Activated CD4-positive, alpha-beta T cell treated with anti-CD3 and anti-CD28 coated beads, Interleukin-2, amount 50 U/mL, for 4 hours (primary cell): ENCODE results near the gene FOLR2.

Source experiments
- DNase-seq, 2 experiments: peaks; one replicate each; pipeline ENCODE4 v3.0.0-alpha.2; 2020

The FOLR2 gene

GRCh38 chr11:72230764-72231365 lies 14.3 kb downstream of the FOLR2 start:
- DNase-seq = no peak

- DNase-seq = no peak
Observed at GRCh38 chr11:72231396-72232259, 15.0 kb downstream of the FOLR2 start.

- DNase-seq = no peak
Observed at GRCh38 chr11:72232260-72233055, 15.9 kb downstream of the FOLR2 start.

- DNase-seq = no peak
Observed at GRCh38 chr11:72233056-72233772, 16.6 kb downstream of the FOLR2 start.

GRCh38 chr11:72233773-72234513 lies 17.3 kb downstream of the FOLR2 start:
- DNase-seq = no peak

GRCh38 chr11:72234514-72234830 lies 17.9 kb downstream of the FOLR2 start:
- no peak for DNase-seq

DNA sequence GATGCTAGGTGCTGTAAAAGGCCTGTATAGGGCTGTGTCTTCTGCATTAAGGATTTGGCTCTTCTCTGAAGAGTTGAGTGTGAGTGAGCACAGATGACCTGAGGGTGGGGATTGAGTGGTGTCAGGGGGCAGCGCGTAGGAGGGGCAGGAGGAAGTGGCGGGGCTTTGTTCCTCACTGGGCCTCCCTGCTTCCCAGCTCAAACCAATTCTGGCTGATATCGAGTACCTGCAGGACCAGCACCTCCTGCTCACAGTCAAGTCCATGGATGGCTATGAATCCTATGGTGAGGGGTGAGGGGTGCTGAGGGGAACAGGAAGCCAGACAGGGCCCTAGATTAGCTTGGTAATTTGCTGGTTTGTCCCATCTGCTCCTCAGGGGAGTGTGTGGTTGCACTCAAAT lies 18.3 kb downstream of the FOLR2 start:
- no peak for DNase-seq

- DNase-seq = no peak
Observed at GRCh38 chr11:72235351-72236057, 18.9 kb downstream of the FOLR2 start.

GRCh38 chr11:72236083-72236697 lies 19.6 kb downstream of the FOLR2 start:
- no peak for DNase-seq

DNA sequence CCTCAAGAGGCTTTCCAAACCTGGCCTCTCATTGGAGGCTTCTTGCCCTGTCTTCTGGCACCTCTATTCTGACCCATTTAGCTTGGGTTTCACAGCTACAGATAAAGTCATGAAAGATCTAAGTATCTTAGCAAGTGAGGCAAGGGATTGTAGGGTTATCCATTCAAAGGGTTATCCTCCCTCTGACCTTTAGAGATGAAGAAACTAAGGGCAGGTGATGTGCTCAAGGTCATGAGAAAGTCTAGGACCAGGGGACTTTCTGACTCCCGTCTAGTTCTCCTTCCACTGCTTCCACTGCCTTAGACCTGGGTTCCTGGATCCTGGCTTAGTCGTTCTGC lies 20.1 kb downstream of the FOLR2 start:
- DNase-seq = no peak

- no peak for DNase-seq
Observed at GRCh38 chr11:72237112-72237931, 20.7 kb downstream of the FOLR2 start.

DNA sequence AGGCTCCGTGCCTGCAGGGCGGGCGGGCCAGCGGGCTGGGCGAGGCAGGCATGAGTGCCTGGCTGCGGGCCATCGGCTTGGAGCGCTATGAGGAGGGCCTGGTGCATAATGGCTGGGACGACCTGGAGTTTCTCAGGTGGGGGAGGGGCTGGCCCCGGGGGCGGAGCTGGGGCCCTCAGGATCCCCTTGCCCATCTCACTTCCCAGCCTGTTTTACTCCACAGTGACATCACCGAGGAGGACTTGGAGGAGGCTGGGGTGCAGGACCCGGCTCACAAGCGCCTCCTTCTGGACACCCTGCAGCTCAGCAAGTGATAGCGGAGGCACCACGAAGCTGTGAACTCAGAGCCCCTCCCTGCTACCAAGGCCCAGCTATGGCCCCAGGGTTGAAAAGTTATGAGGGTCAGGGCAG lies 21.5 kb downstream of the FOLR2 start:
- DNase-seq = peak in 1 of 2 experiments; percentile 27

DNA sequence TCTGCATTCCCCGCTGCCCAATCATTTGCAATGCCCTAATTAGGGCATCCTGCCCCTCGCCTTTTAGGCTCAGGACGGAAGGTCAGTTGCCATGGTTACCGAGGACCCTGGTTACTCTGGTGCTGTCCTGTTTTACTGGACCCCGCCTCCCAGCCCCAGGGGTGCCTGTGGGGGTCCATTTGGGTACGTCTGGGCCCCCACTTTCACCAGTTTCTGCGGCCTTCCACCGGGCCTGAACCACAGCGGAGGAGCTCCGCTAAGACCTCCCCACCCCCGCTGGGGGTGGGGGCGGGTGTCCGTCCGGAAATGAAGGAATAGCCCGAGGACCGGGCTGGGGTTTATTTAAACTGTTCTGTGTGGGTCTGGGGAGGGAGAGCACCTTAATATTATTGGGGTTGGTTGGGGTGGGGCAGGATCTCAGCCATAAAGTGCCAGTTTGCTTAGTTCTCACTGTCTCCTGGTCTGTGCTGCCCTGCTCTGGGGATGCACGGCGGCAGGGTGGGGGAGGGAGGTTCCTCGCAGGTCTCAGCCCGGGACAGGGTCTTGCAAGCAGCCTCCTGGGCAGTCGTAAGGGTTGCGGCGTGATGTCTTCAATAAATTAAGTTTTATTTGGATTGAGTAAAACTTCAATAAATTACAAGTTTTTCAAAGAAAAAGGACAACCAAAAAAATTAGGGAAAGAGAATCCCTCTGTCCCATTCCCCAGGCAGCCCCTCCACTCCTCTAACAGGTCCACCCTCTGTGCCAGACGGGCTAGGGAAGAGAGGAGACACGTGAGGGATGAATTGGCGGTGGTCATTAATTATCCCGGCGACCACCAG lies 22.1 kb downstream of the FOLR2 start:
- no peak for DNase-seq

- DNase-seq = no peak
Observed at GRCh38 chr11:72239313-72239848, 22.8 kb downstream of the FOLR2 start.

DNA sequence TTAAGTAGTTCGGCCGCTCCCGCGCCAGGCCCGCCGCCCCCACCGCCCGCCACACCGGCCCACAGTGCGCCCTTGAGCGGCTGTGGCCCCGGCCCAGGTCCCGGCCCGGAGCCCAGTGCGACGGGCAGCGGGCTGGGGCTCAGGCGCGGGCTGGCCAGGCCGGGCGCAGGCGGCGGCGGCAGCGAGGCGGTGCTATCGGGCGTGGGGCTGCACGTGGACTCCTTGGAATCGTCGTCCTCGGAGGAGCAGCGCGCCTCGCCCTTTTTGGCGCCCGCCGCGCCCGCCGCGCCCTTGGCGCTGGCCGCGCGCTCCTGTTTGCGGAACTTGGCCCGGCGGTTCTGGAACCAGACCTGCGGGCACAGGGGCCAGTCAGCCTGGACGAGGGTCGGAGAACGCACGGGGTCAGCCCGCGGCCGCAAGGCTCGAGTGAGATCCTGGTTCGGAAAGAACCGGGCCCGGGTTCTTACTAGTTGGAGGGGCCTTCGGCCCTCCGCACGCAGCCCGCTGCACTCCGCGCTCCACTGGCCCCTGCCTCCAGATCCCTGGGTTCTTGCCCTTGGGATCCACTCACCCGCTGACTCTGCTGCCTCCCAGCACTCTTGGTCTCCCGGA lies 23.4 kb downstream of the FOLR2 start:
- no peak for DNase-seq

- DNase-seq = no peak
Observed at GRCh38 chr11:72240461-72241290, 24.1 kb downstream of the FOLR2 start.

- no peak for DNase-seq
Observed at GRCh38 chr11:72241291-72241781, 24.7 kb downstream of the FOLR2 start.

GRCh38 chr11:72242141-72242540 lies 25.5 kb downstream of the FOLR2 start:
- DNase-seq = no peak
